ENCODE data around the gene ETS2. TPM values are rescaled to one million over a fixed set of nuclear protein-coding genes. Genes with fewer than 3 reads are reported as not detected.

The ETS2 gene
- total and polyA plus RNA-seq, 10 of the 15 experiments (the other 5 are each of a cell fraction or from before 2014, with no cell fraction given) = 0.52 to 8.6 (median 3.8) TPM

DNA sequence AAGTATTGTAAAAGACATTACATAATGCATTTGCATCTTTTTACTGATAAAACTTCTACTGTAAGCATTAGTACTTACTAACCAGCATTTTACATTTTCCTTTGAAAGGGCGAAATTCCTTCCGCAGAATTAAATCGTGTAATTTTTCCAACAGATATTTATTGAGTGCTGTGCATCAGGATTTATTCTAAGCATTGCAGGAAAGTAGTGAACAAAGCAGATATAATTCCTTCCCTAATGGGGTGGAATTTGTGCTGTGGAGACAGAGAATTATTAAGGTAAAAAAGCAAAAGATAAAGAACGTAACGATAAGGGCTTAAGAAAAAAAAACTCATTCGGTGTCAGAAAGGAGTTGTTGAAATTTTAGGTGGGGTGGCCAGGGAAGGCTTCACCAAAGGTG, 7.6 kb upstream of the ETS2 start (continued):
- TF ChIP-seq, protein P1, sequence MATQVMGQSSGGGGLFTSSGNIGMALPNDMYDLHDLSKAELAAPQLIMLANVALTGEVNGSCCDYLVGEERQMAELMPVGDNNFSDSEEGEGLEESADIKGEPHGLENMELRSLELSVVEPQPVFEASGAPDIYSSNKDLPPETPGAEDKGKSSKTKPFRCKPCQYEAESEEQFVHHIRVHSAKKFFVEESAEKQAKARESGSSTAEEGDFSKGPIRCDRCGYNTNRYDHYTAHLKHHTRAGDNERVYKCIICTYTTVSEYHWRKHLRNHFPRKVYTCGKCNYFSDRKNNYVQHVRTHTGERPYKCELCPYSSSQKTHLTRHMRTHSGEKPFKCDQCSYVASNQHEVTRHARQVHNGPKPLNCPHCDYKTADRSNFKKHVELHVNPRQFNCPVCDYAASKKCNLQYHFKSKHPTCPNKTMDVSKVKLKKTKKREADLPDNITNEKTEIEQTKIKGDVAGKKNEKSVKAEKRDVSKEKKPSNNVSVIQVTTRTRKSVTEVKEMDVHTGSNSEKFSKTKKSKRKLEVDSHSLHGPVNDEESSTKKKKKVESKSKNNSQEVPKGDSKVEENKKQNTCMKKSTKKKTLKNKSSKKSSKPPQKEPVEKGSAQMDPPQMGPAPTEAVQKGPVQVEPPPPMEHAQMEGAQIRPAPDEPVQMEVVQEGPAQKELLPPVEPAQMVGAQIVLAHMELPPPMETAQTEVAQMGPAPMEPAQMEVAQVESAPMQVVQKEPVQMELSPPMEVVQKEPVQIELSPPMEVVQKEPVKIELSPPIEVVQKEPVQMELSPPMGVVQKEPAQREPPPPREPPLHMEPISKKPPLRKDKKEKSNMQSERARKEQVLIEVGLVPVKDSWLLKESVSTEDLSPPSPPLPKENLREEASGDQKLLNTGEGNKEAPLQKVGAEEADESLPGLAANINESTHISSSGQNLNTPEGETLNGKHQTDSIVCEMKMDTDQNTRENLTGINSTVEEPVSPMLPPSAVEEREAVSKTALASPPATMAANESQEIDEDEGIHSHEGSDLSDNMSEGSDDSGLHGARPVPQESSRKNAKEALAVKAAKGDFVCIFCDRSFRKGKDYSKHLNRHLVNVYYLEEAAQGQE (IDR thresholded peaks at IDR 0.05; ENCODE audit: low read depth, low read length) = no peak
- TF ChIP-seq SUZ12 (IDR thresholded peaks at IDR 0.05; ENCODE audit: unreplicated experiment) (no peak), HDAC2 (IDR thresholded peaks at IDR 0.05) (no peak)

DNA sequence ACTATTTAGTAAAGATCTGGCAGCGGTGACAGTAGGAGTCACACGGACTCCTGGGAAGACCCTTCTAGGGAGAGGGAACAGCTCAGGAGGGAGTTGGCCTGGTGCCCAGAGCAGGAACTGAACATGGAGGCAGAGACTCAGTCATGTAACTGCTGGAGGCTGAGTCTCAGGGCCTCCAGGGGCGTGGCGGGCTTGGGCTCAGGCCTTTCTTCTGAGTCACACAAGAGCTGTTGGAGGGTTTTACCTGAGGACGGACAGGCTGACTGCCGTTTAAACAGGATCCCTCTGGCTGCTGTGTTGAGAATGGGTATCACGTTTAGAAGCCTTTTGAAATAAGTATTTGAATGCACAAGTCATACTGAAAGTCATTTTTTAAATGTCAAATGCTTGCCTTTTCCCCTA, 7.2 kb upstream of the ETS2 start:
- DNase-seq (ENCODE audit: low read depth, low spot score) (no peak), FAIRE-seq (no peak), ATAC-seq (peak; percentile 47)
- Histone ChIP-seq H3K79me2 (ENCODE audit: control insufficient read depth, insufficient read depth, low read length) (no peaks in the 10 kb centered on the region), H4K20me1 (ENCODE audit: control insufficient read depth, insufficient read depth) (no peaks in the 10 kb centered on the region), H3K4me1 (ENCODE audit: control insufficient read depth, insufficient read depth, low read length) (peaks cover 3% of the 10 kb centered on the region; the same call in 1 of the 2 replicates), H3K36me3 (ENCODE audit: control insufficient read depth in 2 of 2, insufficient read depth in 2 of 2, low read length in 1 of 2) (no peaks in the 10 kb centered on the region), H3K9me3 (replicated peaks; ENCODE audit: control insufficient read depth, insufficient read depth, low read length) (no peaks in the 10 kb centered on the region), H3K27ac (ENCODE audit: control insufficient read depth, insufficient read depth) (no peak overlapping the region), H3K9ac (ENCODE audit: control insufficient read depth, insufficient read depth, low read length) (no peak overlapping the region), H3K4me3 (no peak overlapping the region), H2AFZ (ENCODE audit: control insufficient read depth, low read depth, low read length) (no peak overlapping the region), H3K27me3 (replicated peaks in 1 of 2; ENCODE audit: control insufficient read depth in 2 of 2, insufficient read depth in 2 of 2, low read length in 1 of 2) (no peaks in the 10 kb centered on the region; a peak in 2 of 4 replicates), H3K4me2 (ENCODE audit: control insufficient read depth, insufficient read depth) (no peak overlapping the region)
- ChIA-PET CTCF (no interaction called here), SMC1A (ENCODE audit: uncharacterized antibody, unreplicated experiment) (no interaction called here), POLR2A (no interaction called here), RAD21 (ENCODE audit: unreplicated experiment) (no interaction called here)
- no TSS peak for BruUV-seq (replicated peaks)
- in situ Hi-C loops (cut with MboI) = no loop called here
- WGBS (ENCODE audit: insufficient coverage, insufficient replicate concordance, low lambda C conversion rate, missing lambda C conversion rate) = 25% methylated on average over 7 of the region's 7 CpGs
- intact Hi-C loops (cut with micrococcal nuclease; ENCODE audit: unreplicated experiment) = no loop called here
- no peak for TF ChIP-seq TCF3 (IDR thresholded peaks at IDR 0.05; ENCODE audit: borderline replicate concordance, insufficient read depth, low read depth, low read length)
- TF ChIP-seq CHD1 (IDR thresholded peaks at IDR 0.05; ENCODE audit: low read depth, low read length) = no peak
- no peak for TF ChIP-seq ZNF687 (IDR thresholded peaks at IDR 0.05)
- no peak for TF ChIP-seq MTA2 (IDR thresholded peaks at IDR 0.05; ENCODE audit: low read depth)
- peak; percentile 43 for TF ChIP-seq JUNB (IDR thresholded peaks at IDR 0.05)
- TF ChIP-seq RB1 (IDR thresholded peaks at IDR 0.05; ENCODE audit: borderline replicate concordance) = no peak
- TF ChIP-seq EZH2 (IDR thresholded peaks at IDR 0.05; ENCODE audit: borderline replicate concordance, control insufficient read depth, low read depth, low read length) = no peak
- no peak for TF ChIP-seq CBX3 (IDR thresholded peaks at IDR 0.05; ENCODE audit: borderline replicate concordance, low read depth)
- TF ChIP-seq ZBTB33 (IDR thresholded peaks at IDR 0.05) = no peak
- TF ChIP-seq USF2 (IDR thresholded peaks at IDR 0.05; ENCODE audit: borderline replicate concordance, low read depth, low read length) = no peak
- no peak for TF ChIP-seq BCL11A (IDR thresholded peaks at IDR 0.05; ENCODE audit: low read depth, low read length)
